Measurements from ENCODE around the gene ZNF3. TPM values are rescaled to one million over a fixed set of nuclear protein-coding genes. Genes with fewer than 3 reads are reported as not detected.
"Not testable (repeated sequence)": the region's sequence is repeated elsewhere in the genome, so short reads cannot be mapped to it uniquely, and the experiment has no call there.

Gene ZNF3
- 10 to 100 TPM; 18.8 to 21.8 (median 21.6) TPM for total RNA-seq

GRCh38 chr7:100081535-100082102, at the start of gene ZNF3:
ZNF3 (minus strand) TSS chr7:100081723; CDS start chr7:100077357, 4,366 bp downstream.
- DNase-seq (peak; percentile 96), ATAC-seq (peak; percentile 87 to 89)
- H3K9me3 Mint-ChIP-seq: no peaks in the 10 kb centered on the region

GRCh38 chr7:100130608-100131453, 49.3 kb upstream of the ZNF3 start:
- no peaks in the 10 kb centered on the region for H3K9me3 Mint-ChIP-seq
- no peak for ATAC-seq
- H3K36me3 Mint-ChIP-seq (ENCODE audit: insufficient read depth): no peaks in the 10 kb centered on the region
- peak; percentile 88 for DNase-seq
- H3K4me3 Mint-ChIP-seq: no peak overlapping the region
- H3K27me3 Mint-ChIP-seq (ENCODE audit: low read depth): no peaks in the 10 kb centered on the region
- peaks cover 22% of the 10 kb centered on the region for H3K4me1 Mint-ChIP-seq (ENCODE audit: low read depth)

More at GRCh38 chr7:100081535-100082102, at the start of gene ZNF3:
- H3K27me3 Mint-ChIP-seq (ENCODE audit: low read depth): no peaks in the 10 kb centered on the region
- peaks cover 26% of the 10 kb centered on the region for H3K4me1 Mint-ChIP-seq (ENCODE audit: low read depth)
- H3K36me3 Mint-ChIP-seq (ENCODE audit: insufficient read depth): peaks cover 15% of the 10 kb centered on the region
- H3K4me3 Mint-ChIP-seq: peak within 1 kb of the TSS; percentile 92

- not testable (repeated sequence) for H3K9me3 Mint-ChIP-seq; H3K27me3 Mint-ChIP-seq (ENCODE audit: low read depth); DNase-seq; H3K4me3 Mint-ChIP-seq; ATAC-seq; H3K36me3 Mint-ChIP-seq (ENCODE audit: insufficient read depth)
- peaks cover 27% of the 10 kb centered on the region for H3K4me1 Mint-ChIP-seq (ENCODE audit: low read depth)
These were observed 48.7 kb upstream of the ZNF3 start for GRCh38 chr7:100130220-100130607.

GRCh38 chr7:100128637-100128963, 47.1 kb upstream of the ZNF3 start:
- Mint-ChIP-seq H3K27me3 (ENCODE audit: low read depth) (no peaks in the 10 kb centered on the region), H3K4me3 (peak overlapping the region; percentile 78), H3K4me1 (ENCODE audit: low read depth) (peaks cover 36% of the 10 kb centered on the region), H3K9me3 (no peaks in the 10 kb centered on the region), H3K36me3 (ENCODE audit: insufficient read depth) (no peaks in the 10 kb centered on the region)
- ATAC-seq (no peak), DNase-seq (no peak)

GRCh38 chr7:100127866-100128636, 46.5 kb upstream of the ZNF3 start:
- ATAC-seq (no peak), DNase-seq (no peak)
- Mint-ChIP-seq H3K4me3 (peak overlapping the region; percentile 78), H3K9me3 (no peaks in the 10 kb centered on the region), H3K4me1 (ENCODE audit: low read depth) (peaks cover 36% of the 10 kb centered on the region), H3K27me3 (ENCODE audit: low read depth) (no peaks in the 10 kb centered on the region), H3K36me3 (ENCODE audit: insufficient read depth) (no peaks in the 10 kb centered on the region)

GRCh38 chr7:100126931-100127865, 45.7 kb upstream of the ZNF3 start, which contains the start of gene MBLAC1:
MBLAC1 (plus strand) TSS chr7:100126967; CDS start chr7:100127396, 429 bp downstream.
- ATAC-seq: peak; percentile 81 to 82
- Mint-ChIP-seq H3K27me3 (ENCODE audit: low read depth) (no peaks in the 10 kb centered on the region), H3K4me3 (peak within 1 kb of the TSS; percentile 99), H3K9me3 (no peaks in the 10 kb centered on the region), H3K4me1 (ENCODE audit: low read depth) (peaks cover 31% of the 10 kb centered on the region), H3K36me3 (ENCODE audit: insufficient read depth) (peaks cover 2% of the 10 kb centered on the region)
- DNase-seq: peak; percentile 88

GRCh38 chr7:100126239-100126930, 44.9 kb upstream of the ZNF3 start:
- Mint-ChIP-seq H3K4me1 (ENCODE audit: low read depth) (peaks cover 33% of the 10 kb centered on the region), H3K9me3 (no peaks in the 10 kb centered on the region), H3K27me3 (ENCODE audit: low read depth) (no peaks in the 10 kb centered on the region), H3K4me3 (peak overlapping the region; percentile 99), H3K36me3 (ENCODE audit: insufficient read depth) (peaks cover 2% of the 10 kb centered on the region)
- DNase-seq (no peak), ATAC-seq (peak in 1 of 2 donors; percentile 0)

GRCh38 chr7:100124301-100125230, 43.0 kb upstream of the ZNF3 start:
- Mint-ChIP-seq H3K27me3 (ENCODE audit: low read depth) (no peaks in the 10 kb centered on the region), H3K9me3 (no peaks in the 10 kb centered on the region), H3K4me1 (ENCODE audit: low read depth) (peaks cover 39% of the 10 kb centered on the region), H3K4me3 (peak overlapping the region; percentile 13), H3K36me3 (ENCODE audit: insufficient read depth) (peaks cover 2% of the 10 kb centered on the region)
- no peak for ATAC-seq
- DNase-seq: no peak

GRCh38 chr7:100122568-100122967, 41.0 kb upstream of the ZNF3 start:
- Mint-ChIP-seq H3K36me3 (ENCODE audit: insufficient read depth) (peaks cover 2% of the 10 kb centered on the region), H3K4me3 (no peak overlapping the region), H3K27me3 (ENCODE audit: low read depth) (no peaks in the 10 kb centered on the region), H3K4me1 (ENCODE audit: low read depth) (peaks cover 42% of the 10 kb centered on the region), H3K9me3 (no peaks in the 10 kb centered on the region)
- ATAC-seq (no peak), DNase-seq (no peak)

GRCh38 chr7:100122067-100122466, 40.5 kb upstream of the ZNF3 start:
- Mint-ChIP-seq H3K36me3 (ENCODE audit: insufficient read depth) (peaks cover 2% of the 10 kb centered on the region), H3K27me3 (ENCODE audit: low read depth) (no peaks in the 10 kb centered on the region), H3K9me3 (no peaks in the 10 kb centered on the region), H3K4me3 (no peak overlapping the region), H3K4me1 (ENCODE audit: low read depth) (peaks cover 42% of the 10 kb centered on the region)
- ATAC-seq (no peak), DNase-seq (no peak)

- Mint-ChIP-seq H3K36me3 (ENCODE audit: insufficient read depth) (peaks cover 7% of the 10 kb centered on the region), H3K4me1 (ENCODE audit: low read depth) (peaks cover 33% of the 10 kb centered on the region), H3K27me3 (ENCODE audit: low read depth) (no peaks in the 10 kb centered on the region), H3K9me3 (no peaks in the 10 kb centered on the region), H3K4me3 (peak overlapping the region; percentile 96)
- ATAC-seq (no peak), DNase-seq (no peak)
These were observed 39.2 kb upstream of the ZNF3 start for GRCh38 chr7:100120733-100121036.

- no peaks in the 10 kb centered on the region for H3K9me3 Mint-ChIP-seq
- H3K4me3 Mint-ChIP-seq: peak overlapping the region; percentile 96
- ATAC-seq (peak; percentile 64 to 69), DNase-seq (peak; percentile 50)
- no peaks in the 10 kb centered on the region for H3K27me3 Mint-ChIP-seq (ENCODE audit: low read depth)
- H3K36me3 Mint-ChIP-seq (ENCODE audit: insufficient read depth): peaks cover 7% of the 10 kb centered on the region
- H3K4me1 Mint-ChIP-seq (ENCODE audit: low read depth): peaks cover 29% of the 10 kb centered on the region
These were observed 38.6 kb upstream of the ZNF3 start for GRCh38 chr7:100119970-100120732.
